Endothelial cell of umbilical vein (primary cell): ENCODE data around the gene PIEZO2. TPM values are rescaled to one million over a fixed set of nuclear protein-coding genes. Genes with fewer than 3 reads are reported as not detected.

Source experiments
- BruUV-seq: library from RNA; stranded (reverse); fragments of 400-500 nt; replicated peaks from 2 replicates; lab custom pipeline; 2021; lab: Mats Ljungman, UMichigan
- CTCF ChIA-PET: fragments of 300-600, 350-600 bp; sonication (Branson Sonifier 250); formaldehyde crosslinking; loops from one replicate; lab custom pipeline; 2021; ENCODE audit warnings: antibody characterized with exemption, inconsistent platforms; lab: Charles Lee
- POLR2A ChIA-PET: fragments of 300-600, 350-600 bp; sonication (Branson Sonifier 250); formaldehyde crosslinking; loops from one replicate; lab custom pipeline; 2021; ENCODE audit warnings: antibody characterized with exemption, inconsistent platforms; lab: Charles Lee
- DNase-seq: peaks from one replicate; pipeline ENCODE4 v3.0.0-alpha.2; 2011; ENCODE audit warnings: low read depth, low spot score
- FAIRE-seq: peaks from 2 replicates; lab custom pipeline; 2011; peaks lifted over from hg19 to GRCh38; lab: Jason Lieb, UNC
- H2AFZ ChIP-seq: 2 replicates; pipeline ENCODE4 v1.6.0; 2012; ENCODE audit warnings: low read depth, low read length, control low read depth, inconsistent platforms
- H3K27ac ChIP-seq: 2 replicates; pipeline ENCODE4 v1.5.1; 2011; ENCODE audit warnings: low read depth, mild to moderate bottlenecking, control low read depth, low read length, moderate library complexity; ENCODE audit not compliant: insufficient read depth
- H3K27me3 ChIP-seq, 2 experiments: 2 replicates each; pipeline versions ENCODE4 v1.6.0 to v1.6.1; 2011; ENCODE audit warnings: low read length in 2 of 2, mixed read lengths in 1 of 2; ENCODE audit not compliant: control insufficient read depth in 2 of 2, insufficient read depth in 2 of 2
- H3K36me3 ChIP-seq, 2 experiments: 2 replicates in 1 of 2; 3 replicates in 1 of 2; pipeline ENCODE4 v1.5.1; 2011; ENCODE audit warnings: low read length in 2 of 2, mild to moderate bottlenecking in 1 of 2, moderate library complexity in 1 of 2; ENCODE audit not compliant: control insufficient read depth in 2 of 2, insufficient read depth in 2 of 2; ENCODE audit errors: extremely low read depth in 1 of 2
- H3K4me1 ChIP-seq: 3 replicates; pipeline ENCODE4 v1.5.1; 2011; ENCODE audit warnings: mild to moderate bottlenecking, low read length; ENCODE audit not compliant: control insufficient read depth, insufficient read depth; ENCODE audit errors: extremely low read depth
- H3K4me2 ChIP-seq: 2 replicates; pipeline ENCODE4 v1.6.1; 2011; ENCODE audit warnings: low read length, control low read depth, mixed read lengths; ENCODE audit not compliant: insufficient read depth
- H3K4me3 ChIP-seq, 3 experiments: fragments of 200-600 bp in 1 of 3; sonication (generic), shearing (Covaris generic) in 1 of 3; replicated peaks in 1 of 3; 2 replicates each; pipeline ENCODE4 v1.5.1; 2011 to 2016; ENCODE audit warnings: control low read depth in 3 of 3, low read length in 3 of 3, mild to moderate bottlenecking in 2 of 3, inconsistent platforms in 1 of 3, low read depth in 1 of 3, moderate library complexity in 1 of 3; ENCODE audit not compliant: insufficient read depth in 1 of 3
- H3K79me2 ChIP-seq: 2 replicates; pipeline ENCODE4 v1.6.0; 2012; ENCODE audit warnings: low read length, inconsistent platforms; ENCODE audit not compliant: control insufficient read depth, insufficient read depth
- H3K9ac ChIP-seq: replicated peaks from 2 replicates; pipeline ENCODE3; 2011; ENCODE audit warnings: low read length, control low read depth; ENCODE audit not compliant: insufficient read depth; ENCODE audit errors: extremely low read depth
- H3K9me1 ChIP-seq: replicated peaks from 3 replicates; pipeline ENCODE4 v1.6.0; 2011; ENCODE audit warnings: mild to moderate bottlenecking, low read length; ENCODE audit not compliant: control insufficient read depth, insufficient read depth; ENCODE audit errors: extremely low read depth
- H3K9me3 ChIP-seq: replicated peaks from 2 replicates; pipeline ENCODE4 v1.5.1; 2012; ENCODE audit warnings: low read length, inconsistent platforms; ENCODE audit not compliant: control insufficient read depth, insufficient read depth
- H4K20me1 ChIP-seq: replicated peaks from 2 replicates; pipeline ENCODE3; 2011; ENCODE audit warnings: mild to moderate bottlenecking, low read length; ENCODE audit not compliant: control insufficient read depth, insufficient read depth; ENCODE audit errors: extremely low read depth
- EZH2 ChIP-seq: IDR thresholded peaks from 2 replicates; pipeline ENCODE4 v1.6.1; 2012; ENCODE audit warnings: borderline replicate concordance, low read depth, mild to moderate bottlenecking, moderate library complexity, low read length, inconsistent platforms; ENCODE audit not compliant: severe bottlenecking
- FOS ChIP-seq: IDR thresholded peaks from 2 replicates; pipeline ENCODE4 v1.6.1; 2011; ENCODE audit warnings: mild to moderate bottlenecking, low read length, moderate library complexity, borderline replicate concordance; ENCODE audit not compliant: insufficient read depth
- JUN ChIP-seq: IDR thresholded peaks from 2 replicates; pipeline ENCODE4 v1.6.1; 2011; ENCODE audit warnings: borderline replicate concordance, low read depth; ENCODE audit not compliant: insufficient read length, insufficient read depth
- MYC ChIP-seq: IDR thresholded peaks from one replicate; pipeline ENCODE4 v1.6.1; 2011; ENCODE audit warnings: mild to moderate bottlenecking, low read depth, low read length
- POLR2A ChIP-seq: IDR thresholded peaks from 2 replicates; pipeline ENCODE4 v1.6.1; 2012; ENCODE audit warnings: low read depth, mild to moderate bottlenecking, control low read depth, low read length
- POLR2AphosphoS5 ChIP-seq: IDR thresholded peaks from 2 replicates; pipeline ENCODE4 v1.6.1; 2012; ENCODE audit warnings: low read depth, mild to moderate bottlenecking, control low read depth, low read length, moderate library complexity; ENCODE audit not compliant: insufficient read depth
- dilution Hi-C: fragments of 300-500 bp; cut with MboI; formaldehyde crosslinking; loops from one replicate; pipeline ENCODE4 v1.15.0; 2019; ENCODE audit warnings: low sequenced_read_pairs; ENCODE audit not compliant: extremely low pct_ligation_motif_present
- intact Hi-C: fragments of 100-400 bp; cut with micrococcal nuclease; formaldehyde crosslinking; loops from one replicate; pipeline ENCODE4 v1.10.0; 2022
- polyA plus RNA-seq, 4 experiments: library from polyadenylated mRNA; depleted of rRNA in 3 of 4; stranded (reverse) in 3 of 4; unstranded in 1 of 4; fragments of >200 nt; gene quantifications; 2 replicates each; pipeline versions ENCODE4 v1.2.1 to v1.2.3, GENCODE V29; 2011 to 2012; ENCODE audit warnings: missing spikeins in 1 of 4
- total RNA-seq: library from RNA; stranded (reverse); gene quantifications from 2 replicates; pipeline ENCODE4 v1.2.3, GENCODE V29; 2021
- TF ChIP-seq, protein P1 (sequence below): IDR thresholded peaks from 2 replicates; pipeline ENCODE4 v1.6.1; 2011; ENCODE audit not compliant: insufficient read depth, insufficient read length
- TF ChIP-seq, protein P2 (sequence below), 2 donors: IDR thresholded peaks; 1 replicate in 1 of 2; 2 replicates in 1 of 2; pipeline ENCODE4 v1.5.1; 2011; ENCODE audit warnings: low read length in 2 of 2, mild to moderate bottlenecking in 2 of 2, moderate library complexity in 2 of 2, control low read depth in 1 of 2, inconsistent platforms in 1 of 2, low read depth in 1 of 2; ENCODE audit not compliant: insufficient read depth in 1 of 2; ENCODE audit errors: extremely low read depth in 1 of 2

The PIEZO2 gene
- total and polyA plus RNA-seq, 2 donors (not counting 3 experiments of a cell fraction or from before 2014, with no cell fraction given), result 1.7 to 11.2 TPM

DNA sequence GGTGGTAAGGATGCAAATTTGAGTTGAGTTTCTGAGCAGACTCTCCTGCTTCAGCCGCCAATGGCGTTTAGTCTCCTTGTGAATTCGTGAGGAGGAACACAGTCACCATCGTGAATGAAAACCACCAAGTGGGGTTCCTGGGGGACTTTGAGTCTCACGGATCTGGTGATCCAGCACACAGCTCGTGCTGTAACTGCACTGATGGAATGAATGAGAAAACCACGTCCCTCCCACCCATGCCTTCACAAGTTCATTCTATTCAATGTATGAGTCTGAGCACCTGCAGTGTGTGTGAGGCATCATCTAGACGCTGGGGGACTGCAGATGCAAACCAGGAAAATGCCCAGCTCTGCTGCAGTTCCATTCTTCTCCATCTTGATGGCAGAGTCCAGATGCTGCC, 127.9 kb downstream of the PIEZO2 start:
- no peak overlapping the region for H3K27ac ChIP-seq
- no peak overlapping the region for H3K4me2 ChIP-seq
- TF ChIP-seq, protein P1, sequence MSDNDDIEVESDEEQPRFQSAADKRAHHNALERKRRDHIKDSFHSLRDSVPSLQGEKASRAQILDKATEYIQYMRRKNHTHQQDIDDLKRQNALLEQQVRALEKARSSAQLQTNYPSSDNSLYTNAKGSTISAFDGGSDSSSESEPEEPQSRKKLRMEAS, result no peak
- TF ChIP-seq, protein P2, sequence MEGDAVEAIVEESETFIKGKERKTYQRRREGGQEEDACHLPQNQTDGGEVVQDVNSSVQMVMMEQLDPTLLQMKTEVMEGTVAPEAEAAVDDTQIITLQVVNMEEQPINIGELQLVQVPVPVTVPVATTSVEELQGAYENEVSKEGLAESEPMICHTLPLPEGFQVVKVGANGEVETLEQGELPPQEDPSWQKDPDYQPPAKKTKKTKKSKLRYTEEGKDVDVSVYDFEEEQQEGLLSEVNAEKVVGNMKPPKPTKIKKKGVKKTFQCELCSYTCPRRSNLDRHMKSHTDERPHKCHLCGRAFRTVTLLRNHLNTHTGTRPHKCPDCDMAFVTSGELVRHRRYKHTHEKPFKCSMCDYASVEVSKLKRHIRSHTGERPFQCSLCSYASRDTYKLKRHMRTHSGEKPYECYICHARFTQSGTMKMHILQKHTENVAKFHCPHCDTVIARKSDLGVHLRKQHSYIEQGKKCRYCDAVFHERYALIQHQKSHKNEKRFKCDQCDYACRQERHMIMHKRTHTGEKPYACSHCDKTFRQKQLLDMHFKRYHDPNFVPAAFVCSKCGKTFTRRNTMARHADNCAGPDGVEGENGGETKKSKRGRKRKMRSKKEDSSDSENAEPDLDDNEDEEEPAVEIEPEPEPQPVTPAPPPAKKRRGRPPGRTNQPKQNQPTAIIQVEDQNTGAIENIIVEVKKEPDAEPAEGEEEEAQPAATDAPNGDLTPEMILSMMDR (IDR thresholded peaks at IDR 0.05; ENCODE audit: extremely low read depth in 1 of 2, insufficient read depth in 1 of 2, low read depth in 1 of 2, low read length in 2 of 2), result no peak
- no peak for TF ChIP-seq POLR2A
- TF ChIP-seq EZH2, result no peak
- TF ChIP-seq FOS, result no peak
- no peak for TF ChIP-seq POLR2AphosphoS5
- no peak for TF ChIP-seq JUN
- TF ChIP-seq MYC, result no peak
- no peaks in the 10 kb centered on the region for H3K9me3 ChIP-seq
- no peaks in the 10 kb centered on the region for H3K36me3 ChIP-seq
- H3K9me1 ChIP-seq, result no peaks in the 10 kb centered on the region
- no peak overlapping the region for H2AFZ ChIP-seq
- H4K20me1 ChIP-seq, result no peaks in the 10 kb centered on the region
- no TSS peak for BruUV-seq
- H3K79me2 ChIP-seq, result no peaks in the 10 kb centered on the region
- ChIA-PET POLR2A (no interaction called here), CTCF (no interaction called here)
- no peak overlapping the region for H3K9ac ChIP-seq
- no peak for FAIRE-seq
- no peaks in the 10 kb centered on the region for H3K27me3 ChIP-seq
- dilution Hi-C loops (no loop called here), intact Hi-C loops (no loop called here)
- no peak overlapping the region for H3K4me3 ChIP-seq
- peaks cover 12% of the 10 kb centered on the region for H3K4me1 ChIP-seq
- no peak for DNase-seq
